NK-92 (cell line): Measurements from ENCODE around the gene PIGBOS1.
"Not testable (repeated sequence)": the region's sequence is repeated elsewhere in the genome, so short reads cannot be mapped to it uniquely, and the experiment has no call there.

Experiments used
- DNase-seq: peaks from one replicate; lab custom pipeline; 2025; ENCODE audit not compliant: unreplicated experiment; lab: John Stamatoyannopoulos, UW

The PIGBOS1 gene, protein sequence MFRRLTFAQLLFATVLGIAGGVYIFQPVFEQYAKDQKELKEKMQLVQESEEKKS

DNA sequence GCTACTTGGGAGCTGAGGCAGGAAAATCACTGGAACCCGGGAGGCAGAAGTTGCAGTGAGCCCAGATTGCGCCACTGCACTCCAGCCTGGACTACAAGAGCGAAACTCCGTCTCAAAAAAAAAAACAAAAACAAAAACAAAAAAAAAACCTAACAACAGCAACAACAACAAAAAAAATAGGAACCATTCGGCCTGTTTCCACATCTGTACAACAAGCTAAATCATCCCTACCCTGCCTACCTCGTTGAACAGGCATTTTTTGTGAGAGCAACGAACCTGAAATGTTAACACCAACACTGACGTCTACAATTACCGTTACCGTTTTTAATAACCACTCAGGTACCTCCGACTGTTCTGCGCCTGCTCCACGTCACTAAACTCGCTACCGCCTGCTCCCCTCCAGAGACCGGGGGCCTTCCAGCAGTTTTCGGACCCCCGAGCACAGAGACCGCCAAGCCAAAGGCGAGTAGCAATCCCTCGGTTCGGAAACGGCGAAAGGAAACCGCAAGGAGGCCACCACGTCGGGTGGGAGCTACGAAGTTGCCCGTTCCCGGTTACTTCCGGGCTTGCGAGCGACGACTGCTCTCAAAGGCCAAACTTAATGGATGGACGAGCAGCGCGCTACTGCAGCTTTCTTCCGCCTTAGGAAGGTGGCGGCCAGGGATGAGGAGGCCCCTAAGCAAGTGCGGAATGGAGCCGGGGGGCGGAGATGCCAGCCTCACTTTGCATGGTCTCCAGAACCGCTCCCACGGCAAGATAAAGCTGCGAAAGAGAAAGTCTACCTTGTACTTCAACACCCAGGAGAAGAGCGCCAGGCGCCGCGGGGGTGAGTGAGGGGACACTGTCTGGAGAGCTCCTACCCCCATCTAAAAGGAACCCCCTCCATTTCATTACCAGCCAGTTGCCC lies at the start of gene PIGBOS1, which contains the start of gene PIGB:
Gene PIGBOS1, minus strand, starts transcription at position 536 of the 907 bp plus-strand sequence. CDS start 1,331 bp downstream, outside the sequence.
Gene PIGB, plus strand, starts transcription at position 635 of the 907 bp plus-strand sequence. Its CDS starts 29 bp downstream, at position 664.
- no peak for DNase-seq

DNA sequence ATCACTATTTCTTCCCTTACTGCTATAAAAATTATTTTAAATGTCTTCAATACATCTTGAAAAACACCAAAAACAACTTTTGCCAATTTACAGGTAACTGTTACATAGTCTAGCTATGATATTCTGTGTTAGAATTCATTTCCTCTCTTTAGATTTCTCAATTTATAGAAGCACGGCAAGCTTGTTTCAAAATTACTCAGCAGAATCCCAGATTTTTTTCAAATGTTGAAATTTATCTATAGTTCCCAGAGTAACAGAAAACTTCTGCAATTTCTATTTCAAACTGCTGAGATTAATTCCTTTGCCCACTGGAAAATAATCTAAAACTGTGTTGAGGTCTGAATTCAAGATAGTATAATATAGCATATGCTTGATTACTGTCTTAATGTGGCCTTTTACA lies 48.1 kb upstream of the PIGBOS1 start:
- DNase-seq: no peak

DNA sequence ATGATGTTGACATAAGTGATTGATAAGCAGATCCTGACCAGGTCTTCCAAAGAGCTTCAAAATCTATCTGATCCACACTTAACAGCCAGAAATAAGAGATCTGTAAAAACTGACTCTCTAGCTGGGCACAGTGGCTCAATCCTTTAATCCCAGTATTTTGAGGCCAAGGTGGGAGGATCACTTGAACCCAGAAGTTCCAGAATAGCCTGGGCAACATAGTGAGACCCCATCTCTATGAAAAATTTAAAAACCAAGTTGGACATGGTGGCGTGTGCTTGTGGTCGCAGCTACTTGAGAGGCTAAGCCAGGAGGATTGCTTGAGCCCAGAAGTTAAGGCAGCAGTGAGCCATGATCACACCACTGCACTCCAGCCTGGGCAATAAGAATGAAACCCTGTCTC lies 43.7 kb upstream of the PIGBOS1 start:
- no peak for DNase-seq

DNA sequence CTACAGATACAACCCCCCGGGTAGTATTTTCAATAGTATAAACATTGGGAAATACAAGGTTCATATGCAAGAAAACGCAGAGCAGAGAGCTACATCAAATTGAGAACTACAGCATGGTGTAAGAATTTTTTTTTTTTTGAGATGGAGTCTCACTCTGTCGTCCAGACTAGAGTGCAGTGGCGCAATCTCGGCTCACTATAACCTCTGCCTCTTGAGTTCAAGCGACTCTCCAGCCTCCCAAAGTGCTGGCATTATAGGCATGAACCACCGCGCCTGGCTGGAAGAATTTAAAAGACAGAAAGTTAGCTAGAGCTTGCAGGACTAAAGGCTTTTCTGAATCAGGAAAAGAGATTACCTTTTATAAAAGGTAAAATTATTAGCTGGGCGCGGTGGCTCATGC lies 42.1 kb upstream of the PIGBOS1 start:
- DNase-seq: no peak

DNA sequence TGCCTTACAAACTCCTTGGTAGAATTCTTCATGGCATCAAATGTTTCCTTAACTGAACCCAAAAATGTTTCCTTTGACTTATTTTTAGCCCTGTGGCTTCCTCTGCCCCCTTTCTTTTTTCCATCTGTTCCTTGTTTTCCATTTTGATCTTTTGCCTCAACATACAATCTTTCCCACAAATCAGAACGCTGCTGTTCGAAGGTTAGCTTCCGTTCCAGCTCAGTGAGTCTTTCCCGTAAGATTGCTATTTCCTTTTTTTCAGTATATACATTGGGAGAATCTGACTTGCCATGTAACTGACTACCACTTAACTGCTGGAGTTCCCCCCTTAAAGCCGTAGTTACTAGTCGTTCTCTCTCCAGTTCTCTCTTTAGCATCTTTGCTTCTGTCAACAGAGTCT lies 41.3 kb upstream of the PIGBOS1 start:
- no peak for DNase-seq

DNA sequence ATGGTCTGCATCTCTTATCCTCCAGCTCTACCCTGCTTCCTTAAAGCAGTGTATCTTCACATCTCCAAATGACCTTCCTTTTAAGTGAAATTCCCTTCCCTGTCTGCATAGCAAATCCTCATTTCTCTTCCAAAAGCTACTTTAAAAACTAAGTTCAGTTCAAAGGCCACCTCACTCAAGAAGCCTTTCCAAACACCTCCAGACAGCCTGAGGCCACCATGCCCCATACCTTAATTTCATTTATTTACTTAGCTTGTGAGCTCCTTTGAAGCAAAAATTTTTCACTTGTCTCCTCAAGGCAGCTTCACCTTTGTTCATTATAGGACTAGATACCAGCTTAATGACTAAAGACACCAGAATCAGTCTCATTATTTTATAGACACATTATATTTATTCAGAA lies 39.5 kb upstream of the PIGBOS1 start:
- DNase-seq: no peak

DNA sequence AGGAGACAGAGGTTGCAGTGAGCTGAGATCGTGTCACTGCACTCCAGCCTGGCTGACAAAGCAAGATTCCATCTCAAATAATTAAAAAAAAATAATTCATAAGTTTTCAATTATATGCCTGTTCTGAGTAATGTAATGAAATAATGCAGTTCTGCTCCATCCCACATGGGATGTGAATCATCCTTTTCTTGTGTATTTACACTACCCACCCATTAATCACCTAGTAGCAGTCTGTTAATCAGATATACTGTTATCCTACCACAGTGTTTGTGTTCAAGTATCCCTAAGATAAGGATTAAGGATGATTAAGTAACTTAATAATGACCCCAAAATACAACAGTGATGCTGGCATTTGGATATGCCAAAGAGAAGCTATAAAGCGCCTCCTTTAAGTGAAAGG lies 38.9 kb upstream of the PIGBOS1 start:
- DNase-seq: no peak

DNA sequence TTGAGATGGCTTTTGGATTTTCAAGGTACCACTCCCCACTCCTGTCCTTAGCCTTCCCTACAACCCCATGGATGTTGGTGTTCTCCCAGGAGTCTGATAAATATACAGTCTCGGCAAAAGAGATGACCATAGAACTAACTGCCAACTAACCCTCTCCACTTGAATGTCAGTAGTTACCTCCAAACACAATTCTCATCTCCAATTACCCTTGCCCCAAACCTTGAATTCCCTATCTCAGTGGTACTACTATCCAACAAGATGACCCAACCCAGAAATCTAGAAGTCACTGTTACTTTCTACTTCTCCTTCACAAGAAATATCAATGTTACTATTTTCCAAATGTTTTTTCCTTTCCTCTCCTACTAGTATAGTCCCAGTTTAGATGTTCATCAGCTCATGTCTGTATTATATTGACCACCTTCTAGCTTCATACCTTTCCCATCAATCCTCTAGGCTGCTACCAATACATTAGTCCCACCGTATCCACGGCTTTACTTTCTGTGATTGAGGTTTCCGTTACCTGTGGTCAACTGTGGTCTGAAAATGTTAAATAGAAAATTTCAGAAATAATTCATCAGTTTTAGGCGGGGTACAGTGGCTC lies 38.2 kb upstream of the PIGBOS1 start:
- DNase-seq: no peak

DNA sequence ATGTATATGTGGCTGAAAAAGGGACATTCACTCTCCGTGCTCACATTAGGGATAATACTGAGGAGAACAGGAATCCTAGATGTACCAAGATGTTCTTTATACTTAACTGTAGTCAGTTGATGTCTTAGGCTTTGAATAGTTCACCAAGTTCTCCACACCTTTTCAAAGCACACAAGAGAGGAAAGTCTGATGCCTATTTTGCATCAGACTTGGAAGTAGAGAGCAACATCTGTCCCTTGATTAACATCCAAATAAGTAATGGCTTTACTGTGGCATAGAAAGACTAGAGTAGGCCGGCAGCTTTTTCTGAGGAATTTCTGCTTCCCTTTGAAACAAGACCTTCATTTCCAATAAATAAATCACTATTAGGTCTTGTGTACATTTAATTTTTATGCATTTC lies 34.1 kb upstream of the PIGBOS1 start:
- DNase-seq: no peak

DNA sequence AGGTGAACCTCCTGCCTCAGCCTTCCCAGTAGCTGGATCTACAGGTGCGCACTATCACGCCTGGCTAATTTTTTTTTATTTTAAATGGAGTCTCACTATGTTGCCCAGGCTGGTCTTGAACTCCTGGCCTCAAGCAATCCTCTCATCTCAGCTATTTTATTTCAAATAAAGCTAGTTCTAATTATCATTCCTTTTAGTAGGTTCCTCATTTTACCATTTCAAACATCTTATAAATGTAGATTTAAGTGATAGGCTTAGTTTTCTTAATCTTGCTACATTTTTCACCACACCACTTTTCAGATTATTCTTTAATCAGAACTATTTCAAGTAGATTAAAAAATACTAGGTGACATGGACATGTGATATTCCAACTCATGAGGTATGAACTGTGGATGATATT lies 30.4 kb upstream of the PIGBOS1 start:
- DNase-seq: no peak

DNA sequence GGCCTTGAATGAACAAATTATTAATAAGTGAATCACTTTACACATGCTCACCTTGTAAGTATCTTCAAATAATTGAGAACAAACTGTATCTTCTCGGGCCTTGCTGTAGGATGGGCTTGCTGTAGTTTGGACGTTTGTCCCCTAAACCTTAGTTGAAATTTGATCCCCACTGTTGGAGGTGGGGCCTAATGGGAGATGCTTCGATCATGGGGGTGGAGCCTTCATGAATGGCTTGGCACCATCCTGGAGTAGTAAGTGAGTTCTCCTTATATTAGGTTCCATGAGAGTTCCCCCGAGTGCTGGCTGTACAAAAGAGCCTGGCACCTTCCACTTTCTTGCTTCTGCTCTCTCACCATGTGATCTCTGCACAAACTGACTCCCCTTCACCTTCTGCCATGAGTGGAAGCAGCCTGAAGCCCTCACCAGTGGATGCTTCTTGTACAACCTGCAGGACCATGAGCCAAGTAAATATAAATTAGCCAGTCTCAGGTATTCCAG lies 29.4 kb upstream of the PIGBOS1 start:
- DNase-seq: no peak

DNA sequence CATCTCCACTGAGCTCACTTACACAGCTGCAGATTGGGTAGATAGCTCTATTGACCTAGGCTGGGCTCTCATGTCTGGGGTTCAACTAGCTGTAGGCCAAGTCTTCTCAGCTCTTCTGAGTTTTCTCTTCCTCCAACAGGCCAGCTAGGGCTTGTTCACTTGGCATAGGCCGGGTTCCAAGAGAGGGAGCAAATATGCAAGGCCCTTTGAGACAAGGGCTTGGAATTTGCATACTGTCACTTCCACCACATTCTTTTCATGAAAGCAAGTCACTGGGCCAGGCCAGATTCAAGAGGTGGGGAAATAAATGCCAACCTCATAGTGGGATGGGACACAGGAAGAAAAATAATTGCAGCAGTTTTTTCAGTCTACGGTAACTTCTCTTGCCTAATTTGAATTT lies 25.3 kb upstream of the PIGBOS1 start:
- no peak for DNase-seq

DNA sequence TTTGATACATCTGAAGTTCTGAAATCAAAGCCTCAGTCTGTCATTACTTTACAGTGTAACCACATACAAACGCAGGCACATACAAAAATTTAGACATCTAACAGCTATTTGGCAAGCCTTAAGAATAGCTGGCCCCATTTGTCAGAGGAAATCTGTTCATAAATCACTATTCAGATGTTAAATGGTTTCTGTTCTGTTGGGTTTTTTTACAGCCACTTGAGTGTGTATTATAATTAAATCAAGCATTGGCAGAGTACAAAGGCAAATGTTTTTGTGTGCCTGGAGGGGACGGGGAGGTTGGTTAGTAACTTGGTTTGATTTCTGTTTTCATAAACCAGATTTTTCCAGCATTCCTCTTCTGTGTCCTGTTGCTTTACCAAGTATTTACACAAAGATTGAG lies 24.2 kb upstream of the PIGBOS1 start:
- no peak for DNase-seq

DNA sequence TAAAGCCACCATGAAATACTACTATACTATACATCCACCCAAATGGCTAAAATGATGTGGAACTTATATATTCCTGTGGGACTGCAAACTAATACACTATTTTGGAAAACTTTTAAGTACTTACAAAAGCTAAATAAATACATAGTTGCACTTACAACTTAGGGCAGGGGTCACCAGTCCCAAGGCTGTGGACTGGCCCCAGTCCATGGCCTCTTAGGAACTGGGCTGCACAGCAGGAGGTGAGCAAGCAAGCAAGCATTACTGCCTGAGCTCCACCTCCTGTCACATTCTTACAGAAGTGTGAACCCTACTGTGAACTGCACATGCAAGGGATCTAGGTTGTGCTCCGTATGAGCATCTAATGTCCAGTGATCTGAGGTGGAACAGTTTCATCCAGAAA lies 18.2 kb upstream of the PIGBOS1 start:
- no peak for DNase-seq

DNA sequence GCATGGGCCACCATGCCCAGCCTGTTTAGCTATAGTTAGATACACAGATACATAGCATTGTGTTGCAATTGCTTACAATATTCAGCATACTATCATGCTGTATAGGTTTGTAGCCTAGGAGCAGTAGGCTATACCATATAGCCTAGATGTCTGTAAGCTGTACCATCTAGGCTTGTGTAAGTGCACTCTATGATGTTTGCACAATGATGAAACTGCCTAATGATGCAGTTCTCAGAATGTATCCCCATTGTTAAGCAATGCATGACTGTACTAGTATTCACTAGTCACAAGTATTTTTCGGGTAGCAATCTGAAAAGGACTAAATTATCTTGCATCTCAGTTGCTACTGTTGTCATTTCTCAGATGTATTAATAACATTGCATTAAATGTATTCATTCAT lies 16.1 kb upstream of the PIGBOS1 start:
- DNase-seq: no peak

DNA sequence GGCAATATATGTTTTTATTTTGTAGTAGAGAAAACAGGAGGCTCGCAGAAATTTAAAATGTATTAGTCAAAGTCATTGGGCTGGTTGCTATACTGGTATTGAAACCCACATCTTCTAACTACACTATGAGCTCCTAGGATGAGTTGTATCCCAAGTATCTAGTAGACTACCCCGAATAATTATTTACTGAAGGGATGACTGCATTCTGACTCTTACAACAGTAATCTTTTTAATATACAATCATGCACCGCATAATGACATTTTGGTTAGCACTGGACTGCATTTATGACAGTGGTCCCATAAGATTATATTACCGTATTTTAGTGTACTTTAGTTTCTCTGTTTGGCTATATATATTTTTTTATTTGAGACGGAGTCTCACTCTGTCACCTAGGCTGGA lies 15.4 kb upstream of the PIGBOS1 start:
- DNase-seq: no peak

DNA sequence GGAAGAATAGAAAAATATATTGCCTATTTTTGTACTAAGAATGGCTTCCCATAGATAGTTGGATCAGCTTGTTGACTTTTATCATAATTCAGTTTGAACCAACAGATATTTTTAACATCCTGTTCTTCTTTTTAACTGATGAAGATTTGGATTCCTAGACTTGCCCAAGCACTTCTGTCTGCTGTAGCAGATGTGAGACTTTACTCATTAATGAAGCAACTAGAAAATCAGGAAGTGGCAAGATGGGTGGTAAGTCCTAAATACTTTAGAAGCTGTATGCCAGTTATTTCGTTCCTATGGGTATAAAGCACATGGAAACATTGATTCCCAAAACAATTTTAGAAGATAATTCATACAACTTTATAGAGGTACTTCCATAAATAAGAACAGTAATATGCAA lies 8.5 kb upstream of the PIGBOS1 start:
- no peak for DNase-seq

DNA sequence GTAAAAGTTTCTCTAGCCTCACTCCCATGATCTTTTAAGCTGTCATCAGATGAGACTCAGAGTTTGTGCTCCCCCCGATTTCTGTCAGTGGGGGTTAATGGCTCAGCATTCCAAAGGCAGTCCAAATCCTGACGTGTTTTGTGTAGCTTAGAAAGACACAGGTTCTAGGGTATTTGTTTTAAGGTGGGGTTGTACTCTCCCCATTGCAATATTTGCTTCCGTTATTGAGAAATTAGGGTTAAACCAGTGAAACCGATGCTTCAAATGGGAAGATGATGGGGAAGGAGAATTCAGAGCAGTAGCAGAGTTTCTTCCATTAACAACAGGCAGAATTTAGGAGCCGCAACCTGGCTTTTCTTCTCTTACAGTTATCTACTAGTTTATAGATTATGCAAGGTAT lies 3.5 kb upstream of the PIGBOS1 start:
- DNase-seq: no peak

DNA sequence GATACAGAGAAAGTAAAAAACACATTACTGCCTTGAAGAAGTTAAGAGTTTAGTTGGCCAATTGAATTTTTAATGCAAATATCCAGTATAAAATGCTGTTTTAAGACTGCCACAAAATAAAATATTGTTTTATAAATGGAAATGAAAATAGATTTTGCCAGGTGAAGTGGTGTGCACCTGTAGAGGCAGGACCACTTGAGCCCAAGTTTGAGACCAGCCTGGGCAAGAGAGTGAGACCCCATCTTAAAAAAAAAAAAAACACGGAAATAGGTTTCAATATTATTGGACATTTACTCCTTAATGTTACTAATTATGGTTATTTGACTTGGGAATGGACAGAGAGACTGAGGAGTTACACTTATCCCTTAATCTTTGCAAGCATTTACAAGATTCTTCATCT lies 2.0 kb upstream of the PIGBOS1 start:
- no peak for DNase-seq

DNA sequence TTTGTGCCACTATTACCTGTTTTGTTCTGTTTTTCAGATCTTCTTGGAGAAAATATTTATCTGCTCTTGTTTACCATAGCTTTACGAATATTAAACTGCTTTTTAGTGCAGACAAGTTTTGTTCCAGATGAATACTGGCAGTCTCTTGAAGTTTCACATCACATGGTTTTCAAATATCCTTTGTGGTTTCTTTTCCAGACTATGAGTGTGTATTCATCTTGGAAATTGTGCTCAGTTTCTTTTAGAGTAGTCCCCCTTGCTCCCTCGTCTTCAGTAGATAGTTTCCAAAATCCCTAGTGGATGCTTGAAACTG lies 1.3 kb upstream of the PIGBOS1 start:
- no peak for DNase-seq

DNA sequence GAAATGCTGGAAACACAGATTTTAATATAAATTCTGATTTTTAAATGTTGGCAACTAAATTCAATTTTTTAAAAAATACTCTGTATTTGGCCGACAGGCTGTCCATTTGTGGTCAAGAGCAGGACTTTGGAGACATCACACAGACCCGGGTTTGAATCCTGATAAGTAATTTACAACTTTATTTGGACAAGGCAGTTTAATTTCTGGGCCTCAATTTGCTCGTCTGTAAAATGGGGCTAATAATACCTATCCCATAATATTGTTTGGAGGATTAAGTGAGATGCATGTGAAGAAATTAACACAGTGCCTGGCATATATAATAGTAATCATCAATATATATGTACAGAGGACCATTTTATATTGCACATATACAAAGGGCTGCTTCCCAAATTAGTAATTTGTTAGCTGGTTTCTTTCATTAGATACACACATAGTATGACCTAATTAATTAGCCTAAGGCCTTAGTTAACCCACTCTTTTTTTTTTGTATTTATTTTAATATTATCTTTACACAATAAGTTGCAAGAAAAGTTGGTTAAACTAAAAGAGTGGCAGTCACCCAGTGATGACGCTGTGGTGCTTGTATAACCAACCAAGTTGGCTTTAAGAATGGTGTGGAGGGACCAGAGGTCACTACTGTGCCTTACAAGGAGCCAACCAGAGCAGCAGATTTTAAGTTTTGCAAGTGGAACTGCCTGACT lies 764 bp upstream of the PIGBOS1 start:
- no peak for DNase-seq

DNA sequence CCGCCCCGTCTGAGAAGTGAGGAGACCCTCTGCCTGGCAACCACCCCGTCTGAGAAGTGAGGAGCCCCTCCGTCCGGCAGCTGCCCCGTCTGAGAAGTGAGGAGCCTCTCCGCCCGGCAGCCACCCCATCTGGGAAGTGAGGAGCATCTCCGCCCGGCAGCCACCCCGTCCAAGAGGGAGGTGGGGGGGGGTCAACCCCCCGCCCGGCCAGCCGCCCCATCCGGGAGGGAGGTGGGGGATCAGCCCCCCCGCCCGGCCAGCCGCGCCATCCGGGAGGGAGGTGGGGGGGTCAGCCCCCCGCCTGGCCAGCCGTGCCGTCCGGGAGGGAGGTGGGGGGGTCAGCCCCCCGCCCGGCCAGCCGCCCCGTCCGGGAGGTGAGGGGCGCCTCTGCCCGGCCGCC lies 16.1 kb downstream of the PIGBOS1 start:
- DNase-seq: not testable (repeated sequence)
